NCI-H2107 treated with DMSO at 0.1 percent for 48 hours (cell line): Measurements from ENCODE around the gene CCDC181.
"Not testable (repeated sequence)": the region's sequence is repeated elsewhere in the genome, so short reads cannot be mapped to it uniquely, and the experiment has no call there.

ENCODE experiments used
- DNase-seq: peaks from one replicate; lab custom pipeline; 2025; ENCODE audit not compliant: unreplicated experiment; lab: John Stamatoyannopoulos, UW

The CCDC181 gene

DNA sequence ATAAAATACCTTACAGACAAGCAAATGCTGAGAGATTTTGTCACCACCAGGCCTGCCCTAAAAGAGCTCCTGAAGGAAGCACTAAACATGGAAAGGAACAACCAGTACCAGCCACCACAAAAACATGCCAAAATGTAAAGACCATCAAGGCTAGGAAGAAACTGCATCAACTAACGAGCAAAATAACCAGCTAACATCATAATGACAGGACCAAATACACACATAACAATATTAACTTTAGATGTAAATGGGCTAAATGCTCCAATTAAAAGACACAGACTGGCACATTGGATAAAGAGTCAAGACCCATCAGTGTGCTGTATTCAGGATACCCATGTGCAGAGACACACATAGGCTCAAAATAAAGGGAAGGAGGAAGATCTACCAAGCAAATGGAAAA, 24.7 kb downstream of the CCDC181 start:
- DNase-seq, result not testable (repeated sequence)

DNA sequence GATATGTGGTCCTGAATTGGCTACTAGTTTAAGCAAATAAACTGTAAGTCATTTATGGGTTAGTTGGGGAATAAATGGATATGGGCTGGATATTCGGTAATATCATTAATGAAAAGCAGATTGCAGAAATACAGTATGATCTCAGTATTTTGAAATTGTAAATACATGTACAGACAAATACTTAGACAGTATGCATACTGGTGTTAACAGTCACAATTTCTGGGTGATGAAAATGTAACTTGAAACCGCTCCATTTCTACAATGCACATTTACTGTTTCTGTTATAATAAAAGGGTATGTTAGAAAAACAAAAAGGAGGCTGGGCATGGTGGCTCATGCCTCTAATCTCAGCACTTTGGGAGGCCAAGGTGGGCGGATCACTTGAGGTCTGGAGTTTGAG, 31.3 kb downstream of the CCDC181 start:
- DNase-seq, result no peak

DNA sequence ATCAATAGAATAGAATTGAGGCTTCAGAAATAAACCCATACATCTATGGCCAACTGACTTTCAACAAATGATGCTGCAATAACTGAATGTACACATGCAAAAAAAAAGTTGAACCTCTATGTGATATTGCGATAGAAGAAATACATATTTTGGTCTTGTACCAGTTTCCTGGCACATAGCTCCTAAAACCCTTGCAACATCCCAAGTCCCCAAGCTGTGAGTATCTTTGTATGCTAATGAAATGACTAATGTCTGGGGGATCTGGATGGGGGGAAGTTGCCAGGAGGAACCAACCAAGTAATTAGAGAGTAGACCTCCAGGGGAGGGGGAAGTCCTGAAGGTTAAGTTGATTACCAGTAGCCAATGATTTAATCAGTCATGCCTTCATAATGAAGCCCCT, 34.9 kb downstream of the CCDC181 start:
- no peak for DNase-seq

DNA sequence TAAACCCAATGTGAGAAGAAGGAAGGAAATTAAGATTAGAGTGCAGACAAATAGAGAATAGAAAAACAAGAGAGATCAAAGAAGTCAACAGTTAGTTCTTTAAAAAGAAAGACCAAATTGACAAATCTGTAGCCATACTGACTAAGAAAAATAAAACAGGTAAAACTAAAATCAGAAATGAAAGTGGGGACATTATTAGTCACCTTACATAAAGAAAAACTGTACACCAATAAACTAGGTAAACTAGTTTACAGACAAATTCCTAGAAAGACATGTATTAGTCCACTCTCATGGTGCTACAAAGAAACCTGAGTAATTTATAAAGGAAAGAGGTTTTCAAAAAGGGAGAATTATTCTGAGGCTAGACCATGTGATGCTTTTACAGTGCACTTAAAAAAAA, 37.0 kb downstream of the CCDC181 start:
- DNase-seq, result no peak

GRCh38 chr1:169387399-169387798, 39.9 kb downstream of the CCDC181 start:
- no peak for DNase-seq

GRCh38 chr1:169383449-169383848, 43.8 kb downstream of the CCDC181 start:
- no peak for DNase-seq

DNA sequence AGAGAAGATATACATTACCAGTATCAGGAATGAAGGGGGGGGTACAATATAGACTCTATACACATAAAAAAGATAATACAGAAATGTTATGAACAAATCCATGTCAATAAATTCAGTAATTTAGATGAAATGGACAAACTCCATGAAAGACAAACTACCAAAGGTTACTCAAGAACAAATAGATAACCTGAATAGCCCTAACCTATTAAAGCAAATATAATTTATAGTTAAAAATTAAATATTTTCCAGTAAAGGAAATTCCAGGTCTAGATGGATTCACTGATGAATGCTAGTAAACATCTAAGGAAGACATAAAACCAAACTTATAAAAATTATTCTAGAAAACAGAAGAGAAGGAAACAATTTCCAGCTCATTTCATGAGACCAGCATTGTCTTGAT, 46.1 kb downstream of the CCDC181 start:
- no peak for DNase-seq

DNA sequence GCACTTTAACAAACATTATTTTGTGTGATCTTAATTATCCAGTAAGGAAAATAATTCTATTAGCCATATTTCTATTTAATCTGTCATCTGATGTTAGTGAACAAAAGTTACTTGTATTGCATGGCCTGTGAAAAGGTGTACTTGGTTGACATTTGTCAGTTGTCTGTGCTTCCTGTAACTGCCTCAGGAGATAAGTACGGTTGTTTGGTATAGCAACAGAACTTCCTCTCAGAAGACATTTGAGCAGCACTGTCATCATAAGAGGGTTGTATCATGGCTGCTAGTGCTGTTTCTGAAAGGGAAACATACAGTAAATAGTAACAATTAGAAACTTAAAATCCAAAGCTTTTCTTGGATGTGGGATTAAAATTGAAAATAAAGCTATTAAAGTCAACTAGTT, 55.9 kb downstream of the CCDC181 start:
- no peak for DNase-seq

DNA sequence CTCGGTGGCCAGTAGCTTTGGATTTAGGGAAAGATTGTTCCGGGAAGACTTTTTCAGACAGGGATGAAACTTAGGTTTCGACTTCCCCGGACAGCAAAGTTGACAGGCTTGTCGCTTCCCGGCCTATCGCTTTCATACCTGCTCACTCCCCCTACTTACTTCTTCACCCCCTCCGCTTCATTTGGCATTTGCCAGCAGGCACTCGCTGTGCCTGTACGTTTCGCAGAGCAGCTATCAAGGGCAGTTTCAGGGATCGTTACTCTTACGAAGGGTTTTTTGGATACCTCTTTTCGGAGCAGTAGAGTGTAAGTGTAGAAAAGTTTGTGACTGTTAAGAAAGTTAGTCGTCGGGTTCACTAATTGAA, 58.9 kb downstream of the CCDC181 start:
- no peak for DNase-seq

GRCh38 chr1:169367686-169368405, 59.4 kb downstream of the CCDC181 start, which contains the start of the genes BLZF1 and NME7:
Gene BLZF1, plus strand, starts transcription at chr1:169368195. Its CDS starts 1,328 bp downstream, at chr1:169369523.
Gene NME7, minus strand, starts transcription at chr1:169367797. Its CDS starts 87 bp downstream, at chr1:169367710.
- peak; percentile 99 for DNase-seq

DNA sequence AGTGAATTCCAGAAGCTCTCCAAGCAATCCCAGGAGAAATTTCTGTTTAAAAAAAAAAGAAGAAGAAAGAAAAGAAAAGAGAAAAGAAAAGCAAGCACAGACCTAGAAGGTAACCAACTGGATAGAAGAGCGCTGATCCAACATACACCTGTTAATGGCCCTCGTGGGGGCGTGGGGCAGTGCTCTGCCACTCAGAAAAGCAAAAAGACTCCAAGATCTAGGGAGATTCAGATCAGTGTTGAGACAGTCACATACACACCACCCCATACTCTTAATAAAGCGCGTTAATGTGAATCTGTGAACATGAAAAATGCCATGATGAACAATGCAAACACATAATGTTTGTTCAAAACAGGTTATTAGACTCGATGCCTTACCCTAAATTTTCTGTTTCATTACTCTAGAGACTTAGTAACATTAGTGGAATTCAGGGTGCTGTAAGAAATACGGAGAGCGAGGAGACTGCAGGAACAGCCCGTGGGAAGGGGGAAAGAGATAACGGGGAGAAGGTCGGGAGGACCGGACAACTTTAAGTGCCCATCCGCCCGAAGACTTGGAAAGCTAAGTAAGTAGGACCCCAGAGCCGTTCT, 60.1 kb downstream of the CCDC181 start:
- DNase-seq, result no peak

GRCh38 chr1:169364948-169365347, 62.3 kb downstream of the CCDC181 start:
- no peak for DNase-seq

GRCh38 chr1:169363046-169363730, 64.1 kb downstream of the CCDC181 start:
- DNase-seq, result no peak

DNA sequence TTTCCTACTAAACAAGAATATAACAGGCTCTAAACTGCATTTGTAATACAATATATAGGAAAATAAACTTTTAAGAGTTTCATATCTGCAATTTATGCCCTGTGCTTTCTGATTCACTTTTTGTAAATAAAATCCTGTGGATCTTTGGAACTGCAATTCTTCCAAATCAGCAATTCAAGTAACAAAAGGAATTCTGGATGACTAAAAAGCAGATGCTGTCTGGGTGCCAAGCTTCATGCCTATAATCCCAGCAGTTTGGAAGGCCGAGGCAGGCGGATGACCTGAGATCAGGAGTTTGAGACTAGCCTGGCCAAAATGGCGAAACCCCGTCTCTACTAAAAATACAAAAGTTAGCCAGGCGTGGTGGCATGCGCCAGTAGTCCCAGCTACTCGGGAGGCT, 66.0 kb downstream of the CCDC181 start:
- no peak for DNase-seq

GRCh38 chr1:169360415-169360814, 66.9 kb downstream of the CCDC181 start:
- DNase-seq, result no peak

DNA sequence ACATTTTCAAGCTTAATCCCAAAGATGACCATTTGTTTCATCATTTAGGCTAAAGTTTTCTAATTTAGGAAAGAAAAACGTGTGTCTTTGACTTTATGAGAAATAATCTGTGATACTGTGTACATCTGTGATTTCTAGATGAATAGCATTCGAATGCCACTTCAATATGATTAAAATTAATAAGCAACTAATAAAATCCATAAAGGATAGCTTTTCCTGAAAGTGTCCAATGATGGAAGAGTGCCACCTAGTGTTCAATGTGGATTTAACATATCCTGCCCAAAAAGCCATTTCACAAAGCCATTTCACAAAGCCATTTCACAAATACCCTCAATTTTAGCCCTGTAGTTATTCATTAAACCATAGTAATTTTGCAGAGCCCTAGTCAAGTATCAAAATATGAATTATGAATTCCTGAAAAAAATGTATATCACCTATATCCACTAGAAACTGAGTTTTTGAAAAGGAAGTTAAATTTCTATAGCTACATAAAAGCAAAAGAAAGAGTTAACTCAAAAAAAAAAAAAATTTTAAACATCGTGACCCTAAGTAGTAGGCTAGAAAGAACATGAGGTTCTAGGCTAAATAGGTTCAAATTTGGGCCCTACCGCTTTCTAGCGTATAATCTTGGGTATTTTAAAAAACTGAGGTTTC, 78.8 kb downstream of the CCDC181 start:
- peak; percentile 52 for DNase-seq

GRCh38 chr1:169347688-169348382, 79.4 kb downstream of the CCDC181 start:
- DNase-seq, result no peak

- DNase-seq, result no peak
Observed at GRCh38 chr1:169346036-169346589, 81.2 kb downstream of the CCDC181 start.

DNA sequence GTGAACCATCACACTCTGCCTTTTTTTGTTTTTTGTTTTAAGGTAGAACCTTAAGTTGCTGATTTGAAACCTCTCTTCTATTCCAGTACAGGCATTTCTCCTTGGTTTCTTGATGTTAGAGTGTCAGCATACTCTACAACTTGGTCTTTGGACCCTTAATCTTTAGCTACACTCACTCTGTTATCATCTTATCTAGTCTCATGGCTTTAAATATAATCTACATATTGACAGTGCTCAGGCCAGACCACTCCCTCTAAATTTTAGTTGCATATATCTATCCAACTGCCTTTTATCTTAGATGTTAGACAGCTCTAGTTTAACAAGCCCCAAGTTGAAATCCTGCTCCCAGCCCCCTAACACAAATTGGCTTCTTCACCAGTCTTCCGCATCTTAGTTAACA, 81.8 kb downstream of the CCDC181 start:
- no peak for DNase-seq
